ENCODE data around the gene PPP1R12B.

PPP1R12B gene

GRCh38 chr1:202333861-202334260 is 14.6 kb upstream of the PPP1R12B start:
- TF ChIP-seq CTCF (IDR thresholded peaks at IDR 0.05; ENCODE audit: borderline replicate concordance, extremely low read depth, low read length, poor library complexity, severe bottlenecking) (no peak), EZH2 (IDR thresholded peaks at IDR 0.05; ENCODE audit: borderline replicate concordance, low read depth, low read length, severe bottlenecking) (no peak)
- Histone ChIP-seq H3K4me3 (ENCODE audit: low read depth in 1 of 2, low read length in 2 of 2) (no peak overlapping the region), H4K20me1 (ENCODE audit: insufficient read depth, low read length) (peaks cover 27% of the 10 kb centered on the region), H2AFZ (ENCODE audit: low read depth, low read length) (no peak overlapping the region), H3K4me1 (ENCODE audit: insufficient read depth, low read length) (peaks cover 6% of the 10 kb centered on the region), H3K4me2 (ENCODE audit: insufficient read depth, low read length) (no peak overlapping the region), H3K79me2 (ENCODE audit: insufficient read depth, low read length) (peaks cover 28% of the 10 kb centered on the region), H3K9me3 (ENCODE audit: insufficient read depth, low read length, severe bottlenecking) (no peaks in the 10 kb centered on the region), H3K27me3 (ENCODE audit: insufficient read depth, low read length, poor library complexity) (no peaks in the 10 kb centered on the region), H3K9ac (ENCODE audit: low read depth, low read length) (no peak overlapping the region), H3K36me3 (ENCODE audit: insufficient read depth, low read length) (peaks cover 81% of the 10 kb centered on the region), H3K27ac (ENCODE audit: low read length) (no peak overlapping the region)
- ATAC-seq (ENCODE audit: insufficient read depth, low read depth) (no peak), DNase-seq (no peak)

GRCh38 chr1:202343652-202344349 is 4.7 kb upstream of the PPP1R12B start:
- Histone ChIP-seq H3K9ac (ENCODE audit: low read depth, low read length) (peak overlapping the region; percentile 58), H3K27ac (ENCODE audit: low read length) (peak overlapping the region; percentile 87), H3K79me2 (ENCODE audit: insufficient read depth, low read length) (peaks cover 33% of the 10 kb centered on the region), H3K9me3 (ENCODE audit: insufficient read depth, low read length, severe bottlenecking) (no peaks in the 10 kb centered on the region), H3K27me3 (ENCODE audit: insufficient read depth, low read length, poor library complexity) (no peaks in the 10 kb centered on the region), H4K20me1 (ENCODE audit: insufficient read depth, low read length) (peaks cover 7% of the 10 kb centered on the region; the same call in 1 of the 2 replicates), H2AFZ (ENCODE audit: low read depth, low read length) (peak overlapping the region; percentile 91), H3K4me3 (ENCODE audit: low read depth in 1 of 2, low read length in 2 of 2) (peak overlapping the region; percentile 12 to 50; a peak in 3 of 4 replicates), H3K4me2 (ENCODE audit: insufficient read depth, low read length) (peak overlapping the region; percentile 62), H3K4me1 (ENCODE audit: insufficient read depth, low read length) (peaks cover 44% of the 10 kb centered on the region), H3K36me3 (ENCODE audit: insufficient read depth, low read length) (0 out of 2 replicates have a peak, but pooled peaks cover 7% of the 10 kb centered on the region)
- no peak for DNase-seq
- no peak for ATAC-seq (ENCODE audit: insufficient read depth, low read depth)
- TF ChIP-seq EZH2 (IDR thresholded peaks at IDR 0.05; ENCODE audit: borderline replicate concordance, low read depth, low read length, severe bottlenecking) (no peak), CTCF (IDR thresholded peaks at IDR 0.05; ENCODE audit: borderline replicate concordance, extremely low read depth, low read length, poor library complexity, severe bottlenecking) (peak; percentile 83)

- no peak for ATAC-seq (ENCODE audit: insufficient read depth, low read depth)
- TF ChIP-seq EZH2 (IDR thresholded peaks at IDR 0.05; ENCODE audit: borderline replicate concordance, low read depth, low read length, severe bottlenecking): no peak
Measured at GRCh38 chr1:202348005-202348508, 442 bp upstream of the PPP1R12B start.

GRCh38 chr1:202349206-202349928 is 868 bp downstream of the PPP1R12B start:
- ATAC-seq (ENCODE audit: insufficient read depth, low read depth): no peak
- Histone ChIP-seq H3K4me3 (ENCODE audit: low read depth in 1 of 2, low read length in 2 of 2) (peak overlapping the region; percentile 74 to 86), H2AFZ (ENCODE audit: low read depth, low read length) (peak overlapping the region; percentile 91), H3K27ac (ENCODE audit: low read length) (peak overlapping the region; percentile 73), H3K27me3 (ENCODE audit: insufficient read depth, low read length, poor library complexity) (no peaks in the 10 kb centered on the region), H3K36me3 (ENCODE audit: insufficient read depth, low read length) (no peaks in the 10 kb centered on the region), H3K9me3 (ENCODE audit: insufficient read depth, low read length, severe bottlenecking) (no peaks in the 10 kb centered on the region), H4K20me1 (ENCODE audit: insufficient read depth, low read length) (no peaks in the 10 kb centered on the region), H3K79me2 (ENCODE audit: insufficient read depth, low read length) (peaks cover 47% of the 10 kb centered on the region), H3K4me1 (ENCODE audit: insufficient read depth, low read length) (peaks cover 24% of the 10 kb centered on the region), H3K4me2 (ENCODE audit: insufficient read depth, low read length) (peak overlapping the region; percentile 82), H3K9ac (ENCODE audit: low read depth, low read length) (peak overlapping the region; percentile 66)
- DNase-seq: peak; percentile 18
- TF ChIP-seq CTCF (IDR thresholded peaks at IDR 0.05; ENCODE audit: borderline replicate concordance, extremely low read depth, low read length, poor library complexity, severe bottlenecking) (no peak), EZH2 (IDR thresholded peaks at IDR 0.05; ENCODE audit: borderline replicate concordance, low read depth, low read length, severe bottlenecking) (no peak)

More at GRCh38 chr1:202348005-202348508, 442 bp upstream of the PPP1R12B start:
- H3K4me2 ChIP-seq (ENCODE audit: insufficient read depth, low read length): peak overlapping the region; percentile 82
- H3K36me3 ChIP-seq (ENCODE audit: insufficient read depth, low read length): no peaks in the 10 kb centered on the region
- H3K27ac ChIP-seq (ENCODE audit: low read length): peak overlapping the region; percentile 66
- peak overlapping the region in 1 of 2 experiments; percentile 86; a peak in 3 of 4 replicates for H3K4me3 ChIP-seq (ENCODE audit: low read depth in 1 of 2, low read length in 2 of 2)
- no peak for DNase-seq
- peaks cover 32% of the 10 kb centered on the region for H3K4me1 ChIP-seq (ENCODE audit: insufficient read depth, low read length)
- H3K79me2 ChIP-seq (ENCODE audit: insufficient read depth, low read length): peaks cover 37% of the 10 kb centered on the region
- no peaks in the 10 kb centered on the region for H4K20me1 ChIP-seq (ENCODE audit: insufficient read depth, low read length)
- peak overlapping the region; percentile 66 for H3K9ac ChIP-seq (ENCODE audit: low read depth, low read length)
- H3K27me3 ChIP-seq (ENCODE audit: insufficient read depth, low read length, poor library complexity): no peaks in the 10 kb centered on the region
- H3K9me3 ChIP-seq (ENCODE audit: insufficient read depth, low read length, severe bottlenecking): no peaks in the 10 kb centered on the region
- H2AFZ ChIP-seq (ENCODE audit: low read depth, low read length): peak overlapping the region; percentile 74
